IPS DF 4.7 (cell line): ENCODE results near the gene PREX1.

Experiments used
- DNase-seq: peaks from one replicate; pipeline ENCODE4 v3.0.0-alpha.2; 2013; ENCODE audit warnings: low spot score; ENCODE audit errors: extremely low read depth

PREX1 gene

DNA sequence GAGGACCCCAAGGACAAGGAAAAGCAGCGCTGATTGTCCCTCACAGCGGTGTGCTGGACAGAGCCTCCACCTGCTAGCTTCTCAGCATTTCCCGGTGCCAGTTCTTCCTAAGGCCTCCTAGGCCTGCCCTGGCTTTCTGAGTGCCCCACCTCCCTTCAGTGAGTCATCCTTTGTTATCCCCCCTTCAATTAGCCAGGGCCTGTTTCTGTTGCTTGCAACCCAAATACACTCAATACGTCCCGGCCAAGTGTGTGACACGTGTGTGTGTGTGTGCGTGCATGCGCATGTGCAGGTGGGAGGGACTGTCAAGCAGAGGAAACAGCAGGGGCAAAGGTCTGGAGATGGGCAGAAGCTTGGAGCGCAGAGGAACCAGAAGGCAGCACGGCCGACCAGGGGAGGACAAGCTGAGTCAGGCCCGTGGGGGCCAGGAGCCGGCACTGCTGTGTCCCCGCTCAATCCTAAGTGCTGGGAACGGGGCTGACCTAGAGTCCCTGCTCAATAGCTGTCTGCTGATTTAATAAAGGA is 159.8 kb downstream of the PREX1 start:
- no peak for DNase-seq

DNA sequence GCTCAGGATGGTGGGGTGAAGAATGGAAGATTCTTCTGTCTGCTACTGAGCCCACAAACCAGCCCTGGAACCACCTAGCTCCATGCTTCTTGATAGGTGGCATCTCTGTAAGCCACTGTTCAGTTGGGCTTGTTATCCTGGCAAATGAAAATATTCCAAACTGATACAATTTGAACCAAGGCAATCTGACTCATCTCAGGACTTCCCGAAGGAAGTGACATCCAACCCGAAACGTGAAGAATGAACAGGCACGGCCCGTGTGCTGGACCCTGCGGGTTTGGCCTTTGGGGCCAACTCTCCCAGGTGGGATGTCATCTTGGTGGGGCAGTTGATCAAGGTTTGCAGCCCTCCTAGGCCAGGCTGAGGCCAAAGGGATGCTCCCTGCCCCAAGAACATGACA is 160.3 kb downstream of the PREX1 start:
- DNase-seq = no peak

DNA sequence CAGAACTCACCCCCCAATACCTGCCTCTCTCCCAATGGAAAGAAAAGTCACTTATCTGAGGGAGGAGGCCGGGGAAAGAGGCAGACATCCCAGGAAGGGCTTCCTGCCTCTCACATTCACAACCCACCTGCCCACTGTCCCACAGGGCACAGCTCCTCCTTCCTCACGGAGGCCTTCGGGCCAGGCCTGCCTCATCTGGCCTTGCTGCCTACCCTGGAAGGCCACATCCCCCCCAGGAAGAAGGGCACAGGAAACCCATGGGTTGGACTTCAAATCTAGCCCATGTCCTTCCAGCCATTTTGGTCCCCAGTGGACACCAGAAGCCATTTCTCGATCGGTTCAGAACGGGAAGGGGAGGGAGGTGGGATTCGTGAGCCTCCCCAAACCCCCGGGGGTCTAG is 162.0 kb downstream of the PREX1 start:
- DNase-seq = no peak

DNA sequence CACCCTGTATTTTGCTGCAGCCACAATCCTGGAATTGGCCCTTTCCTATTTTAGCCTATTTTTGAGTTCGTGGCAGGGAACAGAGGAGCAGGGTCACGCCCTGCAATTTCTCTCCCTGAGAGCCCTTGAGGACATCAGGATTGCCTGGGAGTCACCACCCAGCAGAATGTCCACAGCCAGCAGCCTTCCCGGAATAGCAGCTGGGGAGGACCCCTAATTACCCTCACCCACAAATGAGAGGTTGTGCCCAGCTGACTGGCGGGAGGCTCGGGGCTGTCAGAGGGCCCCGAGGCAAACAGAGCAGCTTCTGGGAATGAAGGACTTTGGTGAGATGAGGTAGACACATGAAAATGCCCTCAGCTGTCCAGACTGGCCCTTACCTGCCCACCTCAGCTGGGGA is 165.1 kb downstream of the PREX1 start:
- no peak for DNase-seq

DNA sequence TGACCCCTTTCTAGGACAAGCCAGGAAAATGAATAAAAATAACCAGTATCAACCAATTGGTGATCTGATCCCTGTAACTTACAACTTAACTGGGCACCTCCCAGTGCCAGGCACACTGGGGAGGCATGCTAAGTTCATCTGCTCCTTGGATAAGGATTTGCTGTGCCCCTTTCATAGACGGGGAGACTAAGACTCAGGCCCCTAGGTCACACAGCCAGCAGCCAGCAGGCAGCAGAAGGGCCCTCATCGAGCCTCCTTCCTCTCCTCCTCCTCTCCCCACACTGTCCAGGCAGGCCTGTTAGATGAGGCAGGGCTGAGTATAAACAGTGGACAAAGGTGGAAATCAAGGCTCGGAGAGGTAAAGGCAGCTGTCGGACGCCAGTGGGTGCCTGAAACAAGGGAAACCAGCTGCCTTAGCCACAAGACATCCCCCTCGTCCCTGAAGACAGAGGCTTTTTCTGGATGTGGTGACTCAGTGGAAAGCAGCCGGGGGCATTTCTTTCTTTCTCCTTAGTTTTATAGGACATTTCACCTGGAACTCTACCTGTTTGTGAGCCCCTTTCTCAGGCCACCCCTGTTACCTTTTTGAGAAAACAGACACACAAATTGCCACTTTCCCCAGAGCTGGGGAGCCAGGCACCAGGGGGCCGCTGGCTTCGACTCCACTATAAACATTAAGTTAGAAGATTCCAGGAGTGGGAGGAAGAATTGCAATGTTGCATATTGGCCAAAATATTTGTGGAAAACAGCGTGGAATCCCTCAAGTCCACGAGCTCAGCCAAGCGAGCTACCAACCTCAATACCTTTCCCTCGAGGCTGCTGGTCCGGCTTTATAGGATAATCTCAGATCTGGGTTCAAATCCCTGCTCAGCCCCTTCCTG is 166.0 kb downstream of the PREX1 start:
- DNase-seq = no peak

DNA sequence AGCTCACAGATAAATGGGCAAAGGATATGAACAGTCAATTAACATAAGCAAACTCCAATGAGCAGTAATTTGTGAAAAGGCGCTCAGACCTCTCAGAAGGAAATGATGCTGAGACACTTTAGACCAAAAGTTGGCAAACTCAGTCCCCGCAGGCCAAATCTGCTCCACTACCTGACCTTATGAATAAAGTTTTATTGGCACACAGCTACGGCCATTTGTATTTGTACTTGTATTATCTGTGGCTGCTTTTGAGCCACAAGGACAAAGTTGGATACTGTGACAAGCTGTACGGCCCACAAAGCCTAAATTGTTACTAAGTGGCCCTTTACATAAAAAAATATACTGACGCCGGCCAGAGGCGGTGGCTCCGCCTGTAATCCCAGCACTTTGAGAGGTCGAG is 167.0 kb downstream of the PREX1 start:
- DNase-seq = no peak

DNA sequence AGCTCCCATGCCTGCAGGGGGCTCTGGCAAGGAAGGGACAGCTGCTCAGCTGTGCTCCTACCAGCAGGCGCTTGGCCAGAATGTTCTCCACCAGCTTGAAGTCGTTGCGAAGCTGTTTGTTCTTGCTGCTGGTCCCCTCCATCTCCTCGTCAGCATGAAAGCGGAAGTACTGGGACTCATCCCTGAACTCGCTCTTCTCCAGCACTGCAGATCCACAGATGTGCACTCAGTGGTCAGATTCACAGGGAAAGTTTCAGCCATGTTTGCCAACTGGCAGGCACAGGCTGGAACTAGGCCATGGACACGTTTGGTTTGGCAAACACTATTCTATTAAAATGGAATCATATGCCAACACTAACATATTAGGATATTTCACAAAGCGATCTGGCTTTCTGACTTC is 167.9 kb downstream of the PREX1 start:
- DNase-seq = no peak

DNA sequence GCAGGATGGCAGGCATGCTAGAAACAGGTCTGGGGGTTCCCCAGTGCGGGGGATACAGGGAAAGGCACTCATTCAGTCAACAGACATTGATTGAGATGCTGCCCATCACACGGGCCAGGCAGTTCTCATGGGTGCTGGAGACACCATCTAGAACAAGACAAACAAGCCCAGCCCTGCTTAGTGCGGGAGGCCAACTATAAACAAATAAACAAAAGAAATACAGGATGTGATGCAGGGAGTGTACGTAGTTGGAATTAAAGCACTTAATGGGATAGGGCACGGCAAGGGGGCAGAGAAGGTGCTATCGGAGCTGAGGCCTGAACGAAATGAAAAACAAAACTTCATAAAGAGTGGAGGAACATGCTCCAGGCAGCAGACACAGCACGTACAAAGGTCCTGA is 169.3 kb downstream of the PREX1 start:
- no peak for DNase-seq

DNA sequence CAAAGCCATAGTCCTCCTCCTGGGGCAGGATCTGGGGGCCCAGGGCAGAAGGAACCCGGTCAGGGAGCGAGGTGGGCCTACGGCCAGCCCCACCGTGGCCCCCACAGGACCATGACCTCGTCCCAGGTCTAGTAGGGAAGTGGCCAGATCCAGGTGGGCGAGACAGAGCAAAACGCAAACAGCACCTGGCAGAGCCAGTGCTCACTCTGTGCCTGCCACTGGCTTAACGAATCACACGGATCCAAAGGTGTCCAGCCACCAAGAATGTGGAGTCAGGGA is 169.7 kb downstream of the PREX1 start:
- no peak for DNase-seq

DNA sequence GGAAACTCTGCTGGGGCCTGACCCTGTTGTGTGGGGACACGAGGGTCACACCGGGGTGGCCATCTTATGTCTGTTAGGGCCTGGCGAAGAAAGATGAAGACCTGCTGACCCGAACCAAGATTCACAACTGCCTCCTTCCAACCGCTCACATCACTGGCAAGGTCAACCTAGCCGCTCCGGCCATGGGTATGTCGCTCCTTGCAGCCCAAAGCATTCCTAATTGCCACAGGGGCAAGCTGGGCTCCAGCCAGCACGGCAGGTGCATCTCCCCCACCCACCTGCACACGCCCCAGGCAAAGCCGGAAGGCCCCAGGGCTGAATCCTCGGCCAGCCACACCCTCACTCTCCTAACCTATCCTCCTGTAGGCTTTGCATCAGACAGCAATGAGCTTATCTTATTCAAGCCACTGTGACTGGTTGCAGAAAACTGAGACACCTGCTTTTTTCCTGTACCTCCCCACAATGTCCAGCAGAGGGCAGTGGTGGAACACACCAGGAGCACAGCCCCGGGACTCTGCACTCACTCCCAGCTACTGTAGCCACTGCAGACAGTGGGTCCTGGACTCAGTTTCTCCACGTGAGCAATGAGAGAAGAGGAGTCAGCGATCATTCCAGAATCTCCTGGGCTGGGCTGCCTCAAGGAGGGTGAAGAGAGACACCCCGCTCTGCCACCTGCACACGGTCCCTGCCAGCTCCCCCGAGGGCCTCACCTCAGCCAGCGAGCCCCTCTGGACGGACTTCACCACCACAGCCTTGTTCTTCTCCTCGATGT is 170.2 kb downstream of the PREX1 start:
- no peak for DNase-seq

DNA sequence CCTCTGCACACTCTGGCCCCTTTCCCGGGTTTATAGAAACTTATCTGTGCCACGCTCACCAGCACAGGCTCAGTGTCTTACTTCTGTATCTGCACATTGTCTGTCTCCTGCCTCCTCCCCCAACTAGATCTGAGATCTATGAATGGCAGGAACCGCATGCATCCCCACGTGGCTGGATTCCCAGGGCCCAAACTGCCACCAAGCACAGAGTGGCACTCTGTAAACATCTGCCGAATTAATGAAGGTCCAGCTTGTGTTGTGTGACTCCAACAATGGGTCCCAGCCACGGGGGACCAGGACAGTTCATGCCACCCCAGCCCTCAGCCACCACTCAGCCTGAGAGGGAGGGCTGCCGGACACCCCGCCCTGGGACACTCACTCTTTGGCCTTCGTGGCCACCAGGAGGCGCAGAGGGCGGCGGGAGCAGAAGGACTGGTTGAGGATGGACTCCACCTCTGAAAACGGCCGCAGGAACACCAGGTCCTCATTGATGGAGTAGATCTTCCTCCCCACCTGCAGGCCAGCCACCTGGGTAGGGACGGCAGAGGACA is 171.1 kb downstream of the PREX1 start:
- no peak for DNase-seq

DNA sequence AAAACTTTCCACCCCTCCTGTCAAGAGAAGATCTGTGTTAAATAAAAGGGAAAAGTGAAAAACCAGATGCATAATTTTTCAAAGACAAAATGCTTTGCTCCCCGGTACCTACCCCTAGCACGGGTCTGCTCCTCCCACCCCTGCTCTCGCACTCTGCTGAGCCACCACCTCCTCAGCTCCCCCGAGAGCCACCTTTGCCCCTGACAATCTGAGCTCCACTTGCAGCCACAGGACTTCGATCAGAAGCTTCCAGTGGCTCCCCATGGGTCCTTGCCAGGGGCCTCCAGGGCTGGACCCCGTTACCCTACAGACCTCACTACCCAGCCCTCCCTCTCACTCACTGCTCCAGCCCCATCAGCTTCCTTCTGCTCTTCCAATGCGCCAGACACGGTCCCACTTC is 171.7 kb downstream of the PREX1 start:
- no peak for DNase-seq

DNA sequence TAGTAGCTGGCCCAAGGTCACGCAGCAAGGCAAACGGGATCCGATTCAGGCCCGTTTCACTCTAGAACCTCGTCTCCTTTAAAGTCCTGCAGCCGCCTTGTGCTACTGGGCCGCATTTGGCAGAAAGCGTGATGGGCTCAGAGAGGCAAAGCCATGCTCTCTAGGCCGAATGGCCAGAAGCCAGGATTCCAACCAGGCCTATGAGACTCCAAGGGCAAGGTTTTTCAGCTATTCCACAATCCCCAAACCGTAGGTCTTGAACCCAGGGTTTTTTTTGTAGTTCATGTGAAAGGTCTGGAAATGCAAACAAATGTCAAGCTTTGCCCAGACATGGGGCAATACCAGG is 174.1 kb downstream of the PREX1 start:
- no peak for DNase-seq

DNA sequence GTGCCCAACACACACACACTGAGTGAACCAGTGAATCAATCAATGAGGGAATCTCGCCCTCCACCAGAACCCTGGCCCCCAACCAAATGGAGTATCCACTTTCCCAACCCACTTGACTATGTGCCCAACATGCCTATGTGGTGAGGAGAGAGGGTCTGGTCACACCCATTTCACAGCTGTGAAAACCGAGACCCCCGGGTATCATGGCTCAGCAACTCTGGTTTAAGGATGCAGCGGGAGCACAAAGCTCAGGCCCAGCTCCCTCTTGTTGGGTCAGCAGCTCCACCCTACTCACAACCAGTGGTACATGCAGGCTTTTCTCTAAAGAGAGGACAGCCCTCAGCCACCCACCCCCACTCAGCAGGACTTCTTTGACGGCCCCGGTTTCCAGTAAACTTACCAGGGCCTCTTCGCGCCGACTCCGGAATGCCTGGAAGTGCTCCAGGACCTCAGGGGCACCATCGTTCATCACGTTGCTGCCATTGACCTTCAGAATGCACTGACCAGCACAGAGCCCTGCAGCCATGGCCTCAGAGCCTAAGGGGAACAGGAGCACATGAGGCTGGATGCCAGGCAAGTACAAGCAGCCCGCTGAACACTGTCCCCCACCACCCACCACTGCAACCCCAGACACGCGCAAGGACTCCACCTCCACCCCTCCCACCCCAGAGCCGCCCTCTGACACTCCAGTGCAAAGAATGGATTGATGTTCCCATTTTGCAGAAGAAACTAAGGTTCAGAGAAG is 174.7 kb downstream of the PREX1 start:
- DNase-seq = no peak

DNA sequence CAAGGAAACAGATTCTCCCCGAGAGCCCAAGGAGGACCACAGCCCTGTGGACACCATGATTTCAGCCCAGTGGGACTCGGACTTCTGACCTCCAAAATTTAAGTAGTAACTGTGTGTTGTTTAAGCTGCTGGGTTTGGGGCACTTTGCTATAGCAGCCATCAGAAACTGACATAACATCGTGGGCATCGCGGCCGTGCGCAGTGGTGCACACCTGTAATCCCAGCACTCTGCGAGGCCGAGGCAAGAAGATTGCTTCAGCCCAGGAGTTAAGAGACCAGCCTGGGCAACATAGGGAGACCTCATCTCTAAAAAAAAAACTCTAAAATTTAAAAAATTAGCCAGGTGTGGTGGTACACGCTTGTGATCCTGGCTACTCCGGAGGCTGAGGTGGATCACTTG is 175.8 kb downstream of the PREX1 start:
- no peak for DNase-seq

DNA sequence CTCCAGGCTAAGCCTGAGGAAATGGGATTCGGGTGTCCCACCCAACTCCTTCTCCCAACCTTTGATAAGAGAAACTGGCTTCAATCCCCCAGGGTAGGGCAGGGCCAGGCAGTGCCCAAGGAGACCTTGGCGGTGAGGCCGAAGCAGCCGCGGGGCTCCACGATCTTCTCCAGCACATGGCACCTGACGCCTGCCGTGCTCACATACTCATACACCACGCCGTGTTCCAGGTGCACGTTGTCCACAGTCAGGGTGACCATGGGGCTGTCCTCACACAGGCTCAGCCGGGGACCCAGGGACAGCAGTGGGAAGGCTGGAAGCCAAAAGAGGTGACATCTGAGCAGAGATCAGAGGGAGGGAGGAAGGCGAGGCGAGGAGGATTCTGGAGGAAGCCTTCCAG is 176.5 kb downstream of the PREX1 start:
- DNase-seq = no peak

DNA sequence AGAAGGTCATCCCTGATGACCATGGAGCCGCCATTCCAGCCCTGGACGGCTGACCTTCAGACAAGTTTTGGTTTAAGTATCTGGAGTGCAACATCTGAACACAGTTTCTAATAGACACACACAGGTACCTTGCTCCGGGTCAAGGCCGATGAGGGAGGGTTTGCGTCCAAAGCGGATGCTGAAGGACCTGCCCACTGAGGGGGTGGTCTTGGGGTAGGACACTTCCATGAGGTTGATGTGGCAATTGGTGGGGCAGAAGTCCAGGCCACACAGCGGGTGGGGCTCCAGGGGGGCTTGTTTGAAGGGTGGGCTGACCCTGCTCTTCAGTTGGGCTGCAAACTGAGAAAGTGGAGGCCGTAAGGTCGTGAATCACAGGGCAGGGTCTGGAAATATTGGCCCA is 177.9 kb downstream of the PREX1 start:
- DNase-seq = no peak

DNA sequence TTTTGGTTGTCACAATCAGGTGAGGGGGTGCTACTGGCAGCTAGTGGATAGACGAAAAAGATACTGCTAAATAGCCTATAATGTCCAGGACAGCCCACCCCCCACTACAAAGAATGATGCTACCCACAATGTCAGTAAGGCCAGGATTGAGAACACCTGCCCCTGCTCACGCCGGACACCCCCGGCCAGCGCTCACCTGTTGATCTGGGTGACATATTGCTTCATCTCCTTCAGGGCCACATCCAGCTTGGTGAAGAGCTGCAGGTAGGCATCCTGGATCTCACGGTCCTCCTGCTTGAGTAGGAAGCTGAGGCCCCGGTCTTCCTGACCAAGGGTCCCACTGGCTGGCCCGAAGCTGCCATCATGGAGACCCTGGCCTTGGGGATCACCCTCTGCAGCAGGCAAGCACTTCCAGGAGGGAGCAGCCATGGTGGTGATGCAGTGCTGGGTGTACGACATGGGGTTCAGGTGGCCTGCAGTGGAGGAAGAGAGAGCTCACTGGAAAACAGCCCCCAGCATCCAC is 178.6 kb downstream of the PREX1 start:
- DNase-seq = no peak

DNA sequence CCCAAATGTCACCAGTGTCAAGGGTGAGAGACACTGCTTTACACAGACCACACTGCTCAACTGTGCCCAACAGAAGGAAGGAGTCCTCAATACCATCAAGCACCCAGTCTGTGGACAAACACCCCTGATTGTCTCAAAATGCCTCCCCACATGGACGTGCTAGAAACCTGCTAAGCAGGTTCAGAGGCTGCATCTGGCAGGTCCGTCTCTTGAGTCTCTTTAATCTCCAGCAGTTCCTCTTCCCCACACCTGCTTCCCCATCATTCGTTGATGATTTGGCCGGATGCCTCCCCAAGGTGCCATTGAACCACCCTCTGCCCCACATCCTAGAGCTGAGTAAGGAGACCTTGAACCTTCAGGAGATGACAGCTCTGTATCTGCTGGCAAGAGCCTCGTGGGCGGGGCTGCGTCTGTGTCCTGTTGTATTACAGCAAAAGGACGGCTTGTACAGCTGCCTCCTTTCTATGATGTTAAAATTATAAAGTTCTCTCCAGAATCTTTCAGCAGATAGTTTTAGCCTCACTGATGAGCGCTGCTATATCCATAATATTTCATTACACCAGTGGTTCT is 179.2 kb downstream of the PREX1 start:
- DNase-seq = no peak

DNA sequence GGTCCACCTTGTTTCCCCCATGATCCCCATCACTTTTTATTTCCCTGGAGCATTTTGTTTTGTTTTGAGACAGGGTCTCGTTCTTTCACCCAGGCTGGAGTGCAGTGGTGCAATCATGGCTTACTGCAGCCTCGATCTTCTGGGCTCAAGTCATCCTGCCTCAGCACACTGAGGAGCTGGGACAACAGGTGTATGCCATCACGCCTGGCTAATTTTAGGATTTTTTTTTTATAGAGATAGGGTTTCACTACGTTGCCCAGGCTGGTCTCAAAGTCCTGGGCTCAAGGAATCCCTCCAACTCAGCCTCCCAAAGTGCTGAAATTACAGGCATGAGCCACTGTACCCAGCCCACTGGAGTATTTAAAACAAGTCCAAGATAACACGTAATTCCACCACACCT is 179.9 kb downstream of the PREX1 start:
- no peak for DNase-seq

DNA sequence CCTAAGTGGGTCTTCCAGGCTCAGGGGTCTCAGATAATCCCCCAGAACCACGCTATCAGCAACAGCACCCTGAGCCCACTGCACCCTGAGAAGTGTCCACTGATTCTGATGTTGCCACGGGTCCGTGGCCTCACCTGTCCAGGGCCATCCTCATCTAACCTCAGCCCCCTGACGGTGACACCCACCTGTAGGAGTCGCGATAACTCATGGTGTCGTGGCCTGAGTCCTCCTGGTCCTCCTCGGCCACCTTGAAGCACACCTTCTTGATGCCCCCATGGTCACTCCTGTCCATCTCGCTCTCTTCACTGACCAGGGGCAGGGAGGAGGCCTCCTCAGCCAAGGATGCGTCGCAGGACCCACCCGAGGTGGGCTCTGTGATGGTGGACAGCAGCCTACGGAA is 182.1 kb downstream of the PREX1 start:
- DNase-seq = no peak
